Activated naive CD4-positive, alpha-beta T cell treated with Interleukin-2 at 50 U/mL for 16 hours (primary cell): ENCODE results near the gene VPS37C.

Experiments used
- DNase-seq: peaks from one replicate; pipeline ENCODE4 v3.0.0-alpha.2; 2020

Gene VPS37C

DNA sequence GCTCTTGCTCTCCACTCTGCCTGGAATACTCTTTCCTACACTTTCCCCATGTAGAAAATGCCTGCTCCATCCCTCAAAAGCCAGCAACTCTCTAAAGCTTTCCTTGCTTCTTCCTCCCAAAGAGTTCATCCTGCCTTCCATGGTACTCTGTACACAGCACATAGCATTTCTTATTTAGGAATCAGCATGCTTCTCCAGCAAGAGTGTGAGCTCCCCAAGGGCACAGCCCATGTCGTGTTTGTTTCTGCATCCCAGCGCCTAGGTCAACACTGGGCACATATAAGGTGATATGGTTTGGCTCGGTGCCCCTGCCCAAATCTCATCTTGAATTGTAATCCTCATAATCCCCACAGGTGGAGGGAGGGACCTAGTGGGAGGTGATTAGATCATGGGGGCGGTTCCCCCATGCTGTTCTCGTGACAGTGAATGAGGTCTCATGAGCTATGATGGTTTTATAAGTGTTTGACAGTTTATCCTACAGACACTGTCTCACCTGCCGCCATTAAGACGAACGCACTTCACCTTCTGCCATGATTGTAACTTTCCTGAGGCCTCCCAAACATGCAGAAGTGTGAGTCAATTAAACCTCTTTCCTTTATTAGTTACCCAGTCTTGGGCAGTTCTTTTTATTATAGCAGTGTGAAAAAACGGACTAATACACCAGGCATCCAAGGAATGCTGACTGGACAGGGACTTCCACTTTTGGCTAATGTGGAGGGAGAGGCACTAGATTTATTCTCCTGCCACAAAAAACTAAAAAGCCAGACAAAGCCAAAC is 8.2 kb downstream of the VPS37C start:
- no peak for DNase-seq

DNA sequence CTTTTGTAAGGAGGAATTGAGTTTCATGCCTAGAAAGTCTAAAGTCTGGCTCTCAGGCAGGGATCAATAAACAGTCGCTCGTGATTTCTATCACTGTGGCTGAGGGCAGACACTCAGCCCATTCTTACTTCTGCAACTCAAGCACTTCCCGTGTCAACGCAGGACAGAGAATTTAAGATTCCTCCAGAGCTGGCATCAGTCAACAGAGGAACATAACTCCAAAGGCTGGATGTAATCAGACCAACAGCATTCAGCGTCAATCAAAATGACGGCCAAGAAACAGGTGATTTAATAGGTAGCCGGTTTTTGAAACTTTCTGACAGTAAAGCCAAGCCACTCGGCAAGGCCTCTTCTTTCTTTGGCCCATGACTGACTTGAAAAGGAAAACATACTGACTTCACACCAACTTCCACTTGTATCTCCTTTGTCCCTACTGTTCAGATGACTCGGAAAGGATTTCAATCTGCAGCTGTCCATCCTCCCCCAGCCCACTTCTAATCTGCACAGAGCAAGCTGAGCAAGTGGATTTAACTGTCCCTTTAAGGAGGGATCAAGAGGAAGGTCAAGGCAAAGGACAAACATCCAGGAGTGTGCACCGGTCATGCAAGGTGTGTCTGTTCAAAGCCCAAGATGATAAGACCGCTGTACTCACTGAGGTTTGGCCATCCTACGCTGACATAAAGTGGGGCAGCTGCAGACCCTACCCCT is 9.5 kb downstream of the VPS37C start:
- no peak for DNase-seq

- no peak for DNase-seq
These were observed 10.3 kb downstream of the VPS37C start for GRCh38 chr11:61150706-61151544.

DNA sequence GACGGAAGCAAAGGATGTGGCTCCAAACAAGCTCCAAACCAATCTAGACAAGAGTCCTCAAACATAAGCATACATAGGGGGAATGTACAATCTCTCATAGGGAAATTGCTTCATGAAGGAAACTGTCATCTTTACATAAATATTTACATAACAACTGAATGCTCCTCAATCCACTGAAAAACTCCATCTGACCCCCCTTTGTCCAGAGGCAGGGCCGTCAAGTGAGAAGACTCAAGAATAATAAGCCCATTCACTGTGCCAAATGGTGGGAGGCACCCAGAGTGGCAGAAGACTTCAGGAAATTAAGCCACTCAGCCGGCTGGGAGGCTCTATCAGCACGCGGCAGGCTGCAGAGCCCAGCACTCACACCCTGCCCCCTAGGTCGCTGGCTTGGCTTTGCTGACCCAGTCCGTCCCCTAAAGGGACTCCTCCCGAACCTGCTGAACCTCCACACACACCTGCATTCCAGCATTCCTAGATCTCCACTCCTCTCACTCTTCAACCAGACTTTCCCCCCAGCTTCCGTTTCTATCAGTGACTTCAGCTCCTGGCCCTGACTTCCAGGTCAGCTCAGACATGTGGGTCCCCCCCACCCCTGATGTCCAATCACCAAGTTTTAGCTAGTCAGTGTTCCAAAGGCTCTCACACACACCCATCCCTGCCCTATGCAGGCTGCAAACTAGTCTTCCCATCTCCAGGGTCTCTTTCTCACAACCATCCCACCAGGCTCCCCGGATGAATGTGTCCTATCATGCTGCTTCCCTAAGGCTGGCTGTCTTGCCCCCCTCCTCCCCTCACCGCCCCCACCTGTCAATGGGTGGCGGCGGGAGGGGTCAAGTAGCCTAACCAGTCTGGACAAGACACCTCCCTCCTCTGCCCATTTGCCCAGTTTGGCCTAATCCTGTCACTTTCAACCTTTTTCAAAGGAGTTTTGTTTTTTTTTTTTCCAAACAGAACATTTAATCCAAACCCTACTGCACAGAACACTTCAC is 11.3 kb downstream of the VPS37C start:
- no peak for DNase-seq

- no peak for DNase-seq
These were observed 13.2 kb downstream of the VPS37C start for GRCh38 chr11:61147791-61148620.

- no peak for DNase-seq
These were observed 14.0 kb downstream of the VPS37C start for GRCh38 chr11:61147271-61147670.

DNA sequence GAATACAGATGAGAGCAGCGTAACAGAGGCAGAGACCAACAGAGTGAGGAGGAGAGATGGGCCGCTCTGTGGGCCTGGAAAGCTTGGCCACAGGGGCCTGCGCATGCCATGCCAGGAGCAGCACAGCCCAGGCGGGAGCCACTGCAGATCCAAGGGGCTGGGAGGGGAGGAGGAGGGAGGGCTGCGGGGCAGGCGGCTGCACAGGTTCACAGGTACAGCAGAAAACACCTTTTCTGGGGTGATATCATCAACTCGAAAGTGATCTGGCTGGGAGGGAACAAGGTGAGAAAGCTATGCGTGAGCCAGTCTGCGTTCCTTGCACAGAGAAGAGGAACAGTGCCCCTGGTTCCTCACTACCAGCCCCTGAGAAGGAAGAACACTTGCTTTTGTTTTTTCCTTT is 14.8 kb downstream of the VPS37C start:
- no peak for DNase-seq

GRCh38 chr11:61145228-61146005 is 15.8 kb downstream of the VPS37C start:
- DNase-seq = no peak

GRCh38 chr11:61144511-61145179 is 16.6 kb downstream of the VPS37C start:
- DNase-seq = no peak

- DNase-seq = no peak
These were observed 18.8 kb downstream of the VPS37C start for GRCh38 chr11:61142424-61142823.

- DNase-seq = no peak
These were observed 19.6 kb downstream of the VPS37C start for GRCh38 chr11:61141601-61142028.

DNA sequence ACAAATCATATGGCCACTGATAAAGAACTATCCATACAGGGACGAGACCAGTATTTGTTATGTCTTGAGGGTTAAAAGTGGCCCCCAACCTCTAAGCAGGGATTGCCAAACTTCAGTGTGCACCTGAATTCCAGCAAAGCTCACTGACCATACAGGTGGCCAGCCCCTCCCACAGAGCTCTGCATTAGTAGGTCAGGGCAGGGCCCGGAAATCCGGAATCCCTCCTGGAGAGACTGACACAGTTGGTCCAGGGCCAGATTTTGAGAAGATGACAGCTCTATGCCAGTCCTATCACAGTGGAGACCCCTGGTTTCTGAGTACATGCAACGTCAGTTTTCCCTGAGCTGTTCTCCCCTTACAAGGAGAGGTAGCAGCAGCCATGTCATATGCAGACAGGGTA is 20.8 kb downstream of the VPS37C start:
- DNase-seq = no peak

DNA sequence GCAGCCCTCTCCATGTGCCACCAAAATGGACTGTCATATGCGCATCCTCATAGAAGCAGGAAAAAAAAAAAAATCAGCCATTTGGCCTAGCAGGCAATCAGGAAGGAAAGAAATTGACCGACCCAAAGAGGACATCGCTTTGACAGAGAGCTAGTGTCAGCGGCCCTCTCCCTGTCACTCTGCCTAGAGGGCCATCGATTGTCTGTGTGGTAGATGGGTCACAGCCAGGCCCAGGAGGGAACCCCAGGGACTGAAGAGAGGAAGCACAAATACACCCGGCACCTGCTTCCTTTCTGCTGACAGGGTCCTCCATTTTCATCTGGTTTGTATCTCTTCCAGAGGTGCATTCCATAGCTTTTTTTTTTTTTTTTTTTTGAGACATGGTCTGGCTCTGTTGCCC is 21.8 kb downstream of the VPS37C start:
- no peak for DNase-seq

DNA sequence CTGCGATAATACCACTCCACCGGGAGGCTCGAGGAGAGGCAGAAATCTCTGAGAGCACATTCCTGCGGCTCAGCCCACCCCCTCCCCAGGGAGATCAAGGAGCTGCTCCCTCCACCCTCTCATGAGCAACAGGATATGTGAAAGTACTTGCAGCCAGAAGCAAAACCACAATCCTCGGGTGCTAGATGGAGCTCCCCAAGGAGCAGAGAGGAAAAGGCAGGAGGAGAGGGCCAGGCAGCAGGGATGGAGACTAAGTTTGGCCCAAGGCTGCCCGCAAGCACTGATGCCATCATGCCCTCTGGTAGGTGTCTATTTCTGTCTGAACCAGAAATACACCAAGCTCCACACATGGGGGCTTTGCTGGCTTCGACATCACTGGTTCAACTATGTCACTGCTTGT is 22.3 kb downstream of the VPS37C start:
- DNase-seq = no peak

GRCh38 chr11:61134801-61135257 is 26.4 kb downstream of the VPS37C start:
- DNase-seq = no peak

- no peak for DNase-seq
These were observed 27.1 kb downstream of the VPS37C start for GRCh38 chr11:61133956-61134662.

- no peak for DNase-seq
These were observed 28.1 kb downstream of the VPS37C start for GRCh38 chr11:61133145-61133544.

- DNase-seq = no peak
These were observed 28.6 kb downstream of the VPS37C start for GRCh38 chr11:61132646-61133045.

GRCh38 chr11:61131998-61132555 is 29.1 kb downstream of the VPS37C start:
- no peak for DNase-seq
